ENCODE measurements around the gene PFAS. TPM values are rescaled to one million over a fixed set of nuclear protein-coding genes. Genes with fewer than 3 reads are reported as not detected.
"Not testable (repeated sequence)": the region's sequence is repeated elsewhere in the genome, so short reads cannot be mapped to it uniquely, and the experiment has no call there.

PFAS gene
- polyA plus RNA-seq, 1 donor = 20.8 TPM

DNA sequence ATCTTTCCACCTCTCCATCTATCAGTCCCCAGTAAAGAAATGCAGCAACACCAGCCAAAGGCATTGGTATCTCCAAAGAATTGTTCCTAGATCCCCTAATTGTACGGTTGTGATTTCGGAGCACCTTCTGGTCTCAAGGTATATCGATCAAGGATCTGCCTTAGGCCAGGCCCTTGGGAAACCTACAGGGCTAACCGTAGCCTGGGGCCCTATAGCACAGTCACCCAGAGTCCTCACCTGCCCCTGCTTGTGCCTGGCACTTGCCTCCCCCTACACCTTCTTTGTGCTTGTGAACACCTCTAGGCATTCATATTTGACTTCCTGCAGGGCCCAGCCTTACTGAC lies 21.9 kb upstream of the PFAS start:
- no peak for DNase-seq (ENCODE audit: low read depth)

GRCh38 chr17:8231701-8232100 lies 17.4 kb upstream of the PFAS start:
- DNase-seq (ENCODE audit: low read depth) = no peak

GRCh38 chr17:8234361-8235270 lies 14.5 kb upstream of the PFAS start:
- no peak for DNase-seq (ENCODE audit: low read depth)

- DNase-seq (ENCODE audit: low read depth) = no peak
Measured at GRCh38 chr17:8235676-8236075, 13.4 kb upstream of the PFAS start.

DNA sequence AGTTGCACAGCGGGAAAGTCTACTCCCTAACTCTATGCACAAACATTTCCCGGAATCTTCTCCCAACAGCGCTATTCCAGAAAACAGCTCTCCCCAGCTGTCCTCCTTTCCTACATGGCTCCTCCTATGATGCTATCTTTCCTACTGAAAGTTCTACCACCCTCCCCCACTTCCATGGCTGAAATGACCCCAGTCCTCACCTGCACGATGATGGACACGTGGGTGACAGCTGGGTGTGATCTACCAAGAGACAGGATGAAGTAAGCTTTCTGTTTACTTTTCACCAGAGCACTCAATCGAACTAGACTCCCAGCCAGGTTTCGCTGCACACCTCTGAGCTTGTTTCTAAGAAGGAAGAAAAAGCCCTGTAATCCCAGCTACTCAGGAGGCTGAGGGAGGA lies 11.9 kb upstream of the PFAS start:
- DNase-seq (ENCODE audit: low read depth) = no peak

DNA sequence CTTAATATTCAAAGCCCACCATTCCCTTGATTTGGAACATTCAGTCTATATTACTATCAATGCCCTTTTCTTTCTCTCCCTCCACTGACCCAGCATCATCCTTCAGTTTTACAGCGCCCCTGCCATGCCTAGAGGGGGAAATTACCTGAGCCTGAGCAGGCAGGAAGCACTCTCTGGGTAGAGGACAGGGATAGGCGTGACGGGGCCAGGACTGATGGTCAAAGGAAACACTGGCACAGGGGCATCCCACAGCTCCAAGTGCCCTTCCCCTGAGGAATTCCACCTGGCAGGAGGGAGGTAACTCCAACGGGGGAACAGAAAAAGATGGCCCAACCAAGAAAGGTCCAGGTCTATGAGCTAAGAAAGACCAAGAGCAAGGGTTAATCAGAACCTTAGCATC lies 11.2 kb upstream of the PFAS start:
- DNase-seq (ENCODE audit: low read depth) = no peak

GRCh38 chr17:8243827-8244226 lies 5.3 kb upstream of the PFAS start:
- DNase-seq (ENCODE audit: low read depth) = no peak

GRCh38 chr17:8244768-8245167 lies 4.3 kb upstream of the PFAS start:
- no peak for DNase-seq (ENCODE audit: low read depth)

- no peak for DNase-seq (ENCODE audit: low read depth)
Measured at GRCh38 chr17:8249621-8250500, 772 bp downstream of the PFAS start.

- not testable (repeated sequence) for DNase-seq (ENCODE audit: low read depth)
Measured at GRCh38 chr17:8251411-8251810, 2.3 kb downstream of the PFAS start.

GRCh38 chr17:8253801-8254200 lies 4.7 kb downstream of the PFAS start:
- no peak for DNase-seq (ENCODE audit: low read depth)

DNA sequence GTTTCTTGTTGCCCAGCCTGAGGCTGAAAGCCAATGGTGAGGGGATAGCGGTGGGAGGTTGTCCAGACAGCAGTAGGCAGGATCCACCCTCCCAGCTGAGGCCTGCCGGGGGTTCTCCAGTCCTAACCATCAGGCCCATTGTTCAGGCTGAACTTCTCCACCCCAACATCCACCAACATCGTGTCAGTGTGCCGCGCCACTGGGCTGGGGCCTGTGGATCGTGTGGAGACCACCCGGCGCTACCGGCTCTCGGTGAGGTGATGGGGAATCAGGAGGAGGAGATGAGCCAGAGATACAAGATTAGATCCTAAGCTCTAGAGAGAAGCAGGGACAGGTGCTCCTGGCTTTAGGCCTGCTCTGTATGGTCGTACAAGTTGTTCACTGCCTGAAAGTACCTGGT lies 5.8 kb downstream of the PFAS start:
- DNase-seq (ENCODE audit: low read depth) = no peak

DNA sequence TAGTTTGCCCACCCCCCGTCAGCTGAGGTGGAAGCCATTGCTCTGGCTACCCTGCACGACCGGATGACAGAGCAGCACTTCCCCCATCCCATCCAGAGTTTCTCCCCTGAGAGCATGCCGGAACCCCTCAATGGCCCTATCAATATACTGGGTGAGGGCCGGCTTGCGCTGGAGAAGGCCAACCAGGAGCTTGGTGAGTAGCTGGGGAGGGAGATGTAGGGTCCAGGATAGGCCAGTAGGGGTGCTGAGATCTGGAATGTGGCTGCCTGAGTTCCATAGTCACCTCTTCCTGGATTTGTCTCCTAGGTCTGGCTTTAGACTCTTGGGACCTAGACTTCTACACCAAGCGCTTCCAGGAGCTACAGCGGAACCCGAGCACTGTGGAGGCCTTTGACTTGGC lies 6.4 kb downstream of the PFAS start:
- no peak for DNase-seq (ENCODE audit: low read depth)

DNA sequence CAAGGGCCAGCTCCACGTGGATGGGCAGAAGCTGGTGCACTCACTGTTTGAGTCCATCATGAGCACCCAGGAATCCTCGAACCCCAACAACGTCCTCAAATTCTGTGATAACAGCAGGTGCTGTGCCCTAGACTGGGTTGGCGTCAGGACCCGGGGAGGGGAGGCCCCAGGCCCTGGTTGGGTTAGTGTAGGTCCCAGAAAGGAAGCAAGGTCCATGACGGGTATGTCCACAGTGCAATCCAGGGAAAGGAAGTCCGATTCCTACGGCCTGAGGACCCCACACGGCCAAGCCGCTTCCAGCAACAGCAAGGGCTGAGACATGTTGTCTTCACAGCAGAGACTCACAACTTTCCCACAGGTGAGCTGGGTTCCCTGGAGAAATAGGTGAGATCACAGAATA lies 7.2 kb downstream of the PFAS start:
- DNase-seq (ENCODE audit: low read depth) = no peak

GRCh38 chr17:8256691-8257090 lies 7.6 kb downstream of the PFAS start:
- no peak for DNase-seq (ENCODE audit: low read depth)

GRCh38 chr17:8257801-8258200 lies 8.7 kb downstream of the PFAS start:
- DNase-seq (ENCODE audit: low read depth) = no peak

- DNase-seq (ENCODE audit: low read depth) = no peak
Measured at GRCh38 chr17:8264320-8264719, 15.2 kb downstream of the PFAS start.

DNA sequence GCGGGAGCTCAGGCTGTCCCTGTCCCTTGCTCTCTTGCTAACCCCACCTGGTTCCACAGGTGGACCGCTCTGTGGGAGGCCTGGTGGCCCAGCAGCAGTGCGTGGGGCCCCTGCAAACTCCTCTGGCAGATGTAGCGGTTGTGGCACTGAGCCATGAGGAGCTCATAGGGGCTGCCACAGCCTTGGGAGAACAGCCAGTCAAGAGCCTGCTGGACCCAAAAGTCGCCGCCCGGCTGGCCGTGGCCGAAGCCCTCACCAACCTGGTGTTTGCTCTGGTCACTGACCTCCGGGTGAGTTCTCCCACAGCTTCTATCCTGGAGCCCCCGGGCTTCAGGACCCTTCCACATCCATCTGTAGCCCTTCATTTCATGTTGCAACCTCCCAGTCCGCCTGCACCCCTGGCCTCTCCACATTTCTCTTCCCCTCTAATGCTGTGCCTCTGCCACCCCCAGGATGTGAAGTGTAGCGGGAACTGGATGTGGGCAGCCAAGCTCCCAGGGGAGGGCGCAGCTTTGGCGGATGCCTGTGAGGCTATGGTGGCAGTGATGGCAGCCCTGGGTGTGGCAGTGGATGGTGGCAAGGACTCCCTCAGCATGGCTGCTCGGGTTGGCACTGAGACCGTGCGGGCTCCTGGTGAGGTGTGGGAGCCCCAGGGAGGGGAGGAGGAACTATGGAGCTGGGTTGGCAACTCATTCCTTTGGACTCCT lies 15.9 kb downstream of the PFAS start:
- DNase-seq (ENCODE audit: low read depth) = no peak

DNA sequence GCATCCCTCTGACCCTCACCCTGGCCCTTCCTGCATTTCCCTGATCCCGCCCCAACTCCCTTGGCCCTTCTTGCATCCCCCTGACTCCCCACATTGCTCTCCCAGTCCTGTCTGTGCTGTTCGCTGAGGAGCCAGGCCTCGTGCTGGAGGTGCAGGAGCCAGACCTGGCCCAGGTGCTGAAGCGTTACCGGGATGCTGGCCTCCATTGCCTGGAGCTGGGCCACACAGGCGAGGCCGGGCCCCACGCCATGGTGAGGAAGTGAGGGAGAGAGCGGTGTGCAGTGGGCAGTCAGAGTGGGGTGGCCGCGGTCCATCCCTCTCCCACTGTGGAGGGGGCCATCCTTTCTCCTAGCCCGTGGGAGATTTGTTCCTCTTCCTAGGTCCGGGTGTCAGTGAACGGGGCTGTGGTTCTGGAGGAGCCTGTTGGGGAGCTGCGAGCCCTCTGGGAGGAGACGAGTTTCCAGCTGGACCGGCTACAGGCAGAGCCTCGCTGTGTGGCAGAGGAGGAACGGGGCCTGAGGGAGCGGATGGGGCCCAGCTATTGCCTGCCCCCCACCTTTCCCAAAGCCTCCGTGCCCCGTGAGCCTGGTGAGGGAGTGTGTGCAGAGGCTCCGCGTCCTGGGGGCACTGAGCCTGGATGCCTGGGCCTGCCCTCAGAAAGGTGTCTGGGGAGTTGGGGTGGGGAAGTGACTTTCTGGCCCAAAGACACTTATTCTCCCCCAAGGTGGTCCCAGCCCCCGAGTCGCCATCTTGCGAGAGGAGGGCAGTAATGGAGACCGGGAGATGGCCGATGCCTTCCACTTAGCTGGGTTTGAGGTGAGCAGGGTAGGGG lies 17.8 kb downstream of the PFAS start:
- no peak for DNase-seq (ENCODE audit: low read depth)

DNA sequence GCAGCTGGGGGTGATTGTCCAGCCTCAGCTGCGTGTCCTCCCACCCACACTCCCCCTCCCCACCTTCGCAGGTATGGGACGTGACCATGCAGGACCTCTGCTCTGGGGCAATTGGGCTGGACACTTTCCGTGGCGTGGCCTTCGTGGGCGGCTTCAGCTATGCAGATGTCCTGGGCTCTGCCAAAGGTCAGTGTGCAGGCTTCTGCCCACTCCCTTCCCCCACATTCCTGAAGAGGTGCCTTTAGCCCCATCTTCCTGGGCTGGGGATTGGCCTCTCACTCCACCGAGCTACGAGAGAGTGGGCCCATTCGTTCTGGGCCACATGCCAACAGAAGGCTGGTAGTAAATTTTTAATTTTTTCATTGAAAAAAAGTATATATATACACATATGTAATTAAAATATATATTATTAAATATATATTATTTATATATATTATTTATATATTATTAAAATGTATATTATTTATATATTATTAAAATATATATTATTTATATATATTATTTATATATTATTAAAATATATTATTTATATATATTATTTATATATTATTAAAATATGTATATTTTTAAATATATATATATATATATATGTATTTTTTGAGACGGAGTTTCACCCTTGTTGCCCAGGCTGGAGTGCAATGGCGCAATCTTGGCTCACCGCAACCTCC lies 18.5 kb downstream of the PFAS start:
- no peak for DNase-seq (ENCODE audit: low read depth)
